HG02759 (cell line): ENCODE data around the gene ZNF117.
"Not testable (repeated sequence)": the region's sequence is repeated elsewhere in the genome, so short reads cannot be mapped to it uniquely, and the experiment has no call there.

Source experiments
- ATAC-seq: cut with Tn5 transposase; IDR thresholded peaks from one replicate; pipeline ENCODE4 v1.9.1; 2021; ENCODE audit warnings: mild to moderate bottlenecking, moderate library complexity; ENCODE audit not compliant: unreplicated experiment

The ZNF117 gene

DNA sequence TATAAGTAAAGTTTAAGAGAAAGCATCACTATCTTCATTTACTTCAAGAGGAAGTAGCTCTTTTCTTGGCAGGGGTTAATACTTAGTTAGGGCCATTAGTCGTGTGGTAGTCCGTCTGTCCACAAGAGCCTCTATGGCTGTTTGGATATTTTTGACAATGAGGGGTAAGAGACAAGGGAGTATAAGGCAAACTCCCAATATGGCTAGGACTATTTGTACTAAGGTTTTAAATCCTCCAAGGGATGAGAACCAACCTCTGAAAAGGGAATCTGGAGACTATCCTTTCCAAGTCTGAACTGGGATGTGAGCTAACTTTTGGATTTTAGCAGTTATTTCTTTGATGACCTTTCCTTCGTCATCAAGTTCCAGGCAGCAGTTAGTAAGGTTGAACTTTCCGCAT lies at the start of gene ZNF117:
TSS of gene ZNF117 (minus strand) at position 101 of the 400 bp plus-strand sequence.
- ATAC-seq, result no peak

DNA sequence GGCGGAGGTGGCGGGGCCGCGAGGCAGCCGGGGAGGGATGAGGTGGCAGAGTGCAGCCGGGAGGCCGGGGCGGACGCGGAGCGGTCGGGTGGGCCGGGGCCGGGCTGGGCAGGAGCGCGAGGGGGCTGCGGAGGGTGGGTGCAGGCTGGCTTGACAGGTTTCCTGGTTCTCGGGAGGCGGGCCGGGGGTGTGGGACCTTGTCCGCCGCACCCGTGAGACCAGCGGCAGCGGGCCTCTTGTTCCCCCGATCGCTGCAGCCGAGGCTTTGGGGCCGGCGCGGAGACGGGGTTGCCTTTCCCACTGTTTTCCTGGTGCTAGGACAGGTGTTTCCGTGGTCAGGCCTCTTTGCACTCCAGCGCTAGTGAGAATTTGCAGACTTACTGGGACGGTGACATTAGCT lies 47.9 kb upstream of the ZNF117 start:
- peak; percentile 25 for ATAC-seq

DNA sequence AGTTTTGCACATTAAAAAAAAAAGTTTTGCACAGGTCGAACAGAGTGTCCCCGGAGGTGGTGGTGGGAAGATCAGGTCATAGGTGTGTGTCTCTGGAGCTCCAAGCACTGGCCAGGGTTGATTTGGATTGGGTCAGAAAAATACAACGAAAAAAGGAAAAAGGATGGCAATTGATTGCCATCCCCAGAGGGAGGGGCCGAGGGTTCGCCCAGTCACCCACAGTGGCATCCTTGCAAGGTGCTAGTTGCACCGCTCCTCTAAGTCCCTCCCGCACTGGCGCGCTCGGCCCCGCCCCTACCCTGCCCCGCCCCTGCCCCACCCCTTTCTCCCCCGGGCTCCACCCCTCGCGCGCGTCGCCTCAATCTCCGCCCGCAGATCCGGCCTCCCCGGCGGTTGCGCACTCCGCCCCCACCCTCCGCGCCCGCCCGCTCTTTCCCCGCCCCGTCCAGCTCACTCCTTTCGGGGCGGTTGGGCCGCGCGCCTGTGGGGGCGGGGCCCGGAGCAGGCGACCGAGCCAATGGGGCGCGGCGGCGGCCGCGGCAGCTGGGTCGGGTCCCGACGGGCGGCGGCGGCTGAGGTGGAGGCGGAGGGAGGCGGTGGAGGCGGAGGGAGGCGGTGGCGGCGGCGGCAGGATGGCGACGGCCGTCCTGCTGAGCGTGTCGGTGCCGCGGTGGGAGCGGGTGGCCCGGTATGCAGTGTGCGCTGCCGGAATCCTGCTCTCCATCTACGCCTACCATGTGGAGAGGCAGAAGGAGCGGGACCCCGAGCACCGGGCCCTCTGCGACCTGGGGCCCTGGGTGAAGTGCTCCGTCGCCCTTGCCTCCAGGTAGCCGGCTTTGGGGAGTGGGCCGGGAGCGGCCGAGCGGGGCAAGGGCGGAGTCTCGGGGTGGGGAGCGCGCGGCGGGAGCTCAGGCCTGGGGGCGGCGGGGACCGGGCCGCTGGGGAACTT lies 47.2 kb upstream of the ZNF117 start:
- peak; percentile 84 for ATAC-seq

DNA sequence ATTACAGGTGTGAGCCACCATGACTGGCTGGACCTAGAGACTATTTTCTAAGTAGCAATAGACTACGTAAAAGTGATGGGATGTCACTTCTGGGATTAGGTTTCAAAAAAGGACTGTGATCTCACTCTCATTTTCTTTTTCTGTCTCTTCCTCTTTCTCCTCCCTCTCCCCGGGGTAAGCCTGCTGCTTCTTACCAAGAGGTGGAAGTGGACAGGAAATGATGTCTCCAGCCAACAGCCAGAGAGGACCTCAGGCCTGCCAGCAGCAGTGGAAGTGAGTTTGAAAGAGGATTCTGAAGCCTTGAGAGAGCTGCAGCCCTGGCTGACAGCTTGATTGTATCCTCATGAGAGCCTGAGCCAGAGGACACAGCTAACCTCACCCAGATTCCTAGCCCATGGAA lies 45.7 kb upstream of the ZNF117 start:
- ATAC-seq, result not testable (repeated sequence)

DNA sequence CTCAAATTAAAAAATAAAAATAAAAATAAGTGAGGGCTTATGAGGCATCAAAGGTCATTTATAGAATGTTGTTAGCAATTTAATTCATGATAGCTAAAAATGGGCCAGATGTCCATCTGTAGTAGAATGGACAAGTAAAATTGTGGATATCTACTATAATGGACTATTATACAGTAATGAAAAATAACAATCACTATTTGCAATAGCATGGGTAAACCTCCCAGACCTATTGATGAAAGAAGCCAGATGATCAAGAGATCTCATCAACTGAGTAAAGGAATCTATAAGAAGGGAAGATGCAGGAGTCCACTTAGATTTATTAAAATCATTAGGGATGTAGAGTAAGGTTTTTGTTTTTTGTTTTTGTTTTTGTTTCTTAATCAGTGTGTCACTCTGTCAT lies 44.6 kb upstream of the ZNF117 start:
- not testable (repeated sequence) for ATAC-seq

DNA sequence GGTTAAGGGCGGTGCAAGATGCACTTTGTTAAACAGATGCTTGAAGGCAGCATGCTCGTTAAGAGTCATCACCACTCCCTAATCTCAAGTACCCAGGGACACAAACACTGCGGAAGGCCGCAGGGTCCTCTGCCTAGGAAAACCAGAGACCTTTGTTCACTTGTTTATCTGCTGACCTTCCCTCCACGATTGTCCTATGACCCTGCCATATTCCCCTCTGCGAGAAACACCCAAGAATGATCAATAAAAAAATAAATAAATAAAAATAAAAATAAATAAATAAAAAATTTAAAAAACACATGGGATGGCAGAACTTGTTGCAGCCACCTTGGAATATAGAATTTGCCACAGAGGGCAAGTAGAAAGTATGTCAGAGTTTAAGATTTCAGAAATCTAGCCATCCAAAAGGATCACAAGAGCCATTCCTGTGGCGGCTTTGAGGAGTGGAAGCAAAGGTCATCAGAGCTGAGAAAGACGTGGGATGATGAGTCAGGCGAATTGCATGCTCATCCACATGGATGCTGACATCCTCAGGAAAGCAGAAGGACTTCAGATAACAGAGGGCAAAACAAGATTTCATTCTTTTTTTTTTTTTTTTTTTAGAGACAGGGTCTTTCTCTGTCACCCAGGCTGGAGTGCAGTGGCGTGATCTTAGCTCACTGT lies 43.4 kb upstream of the ZNF117 start:
- not testable (repeated sequence) for ATAC-seq

DNA sequence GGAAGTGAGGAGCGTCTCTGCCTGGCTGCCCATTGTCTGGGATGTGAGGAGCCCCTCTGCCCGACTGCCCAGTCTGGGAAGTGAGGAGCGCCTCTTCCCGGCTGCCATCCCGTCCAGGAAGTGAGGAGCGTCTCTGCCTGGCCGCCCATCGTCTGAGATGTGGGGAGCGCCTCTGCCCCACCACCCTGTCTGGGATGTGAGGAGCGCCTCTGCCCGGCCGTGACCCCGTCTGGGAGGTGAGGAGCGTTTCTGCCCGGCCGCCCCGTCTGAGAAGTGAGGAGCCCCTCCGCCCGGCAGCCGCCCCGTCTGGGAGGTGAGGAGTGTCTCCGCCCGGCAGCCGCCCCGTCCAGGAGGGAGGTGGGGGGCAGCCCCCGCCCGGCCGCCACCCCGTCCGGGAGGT lies 42.6 kb upstream of the ZNF117 start:
- not testable (repeated sequence) for ATAC-seq

DNA sequence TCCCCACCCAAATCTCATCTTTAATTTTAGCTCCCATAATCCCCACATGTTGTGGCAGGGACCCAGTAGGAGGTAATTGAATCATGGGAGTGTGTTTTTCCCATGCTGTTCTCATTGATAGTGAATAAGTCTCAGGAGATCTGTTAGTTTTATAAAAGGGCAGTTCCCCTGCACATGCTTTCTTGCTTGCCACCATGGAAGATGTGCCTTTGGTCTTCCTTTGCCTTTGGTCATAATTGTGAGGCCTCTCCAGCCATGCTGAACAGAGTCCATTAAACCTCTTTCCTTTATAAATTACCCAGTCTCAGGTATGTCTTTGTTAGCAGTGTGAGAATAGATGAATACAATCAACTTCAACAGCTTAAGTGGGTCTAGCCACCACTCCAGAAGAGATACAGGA lies 34.2 kb upstream of the ZNF117 start:
- ATAC-seq, result not testable (repeated sequence)

DNA sequence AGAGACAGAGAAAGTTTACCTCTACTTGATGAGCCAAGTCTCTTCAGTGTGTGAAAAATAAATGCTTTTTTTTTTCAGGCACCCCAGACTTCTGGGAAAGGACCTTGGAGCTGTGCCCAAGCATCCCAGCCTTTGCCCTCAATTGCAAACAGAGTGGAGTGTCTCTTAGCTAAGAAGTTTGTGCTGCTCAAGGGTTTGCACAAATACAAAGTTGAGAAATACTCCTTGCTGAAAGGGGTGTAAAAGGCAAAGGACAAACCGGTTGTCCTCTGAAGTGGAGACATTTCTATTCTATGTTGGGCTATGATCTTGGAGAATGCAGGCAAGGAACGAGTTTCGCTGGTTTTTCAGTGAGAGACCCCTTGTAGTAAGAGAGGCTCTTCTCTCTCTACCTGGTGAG lies 30.1 kb upstream of the ZNF117 start:
- ATAC-seq, result not testable (repeated sequence)

DNA sequence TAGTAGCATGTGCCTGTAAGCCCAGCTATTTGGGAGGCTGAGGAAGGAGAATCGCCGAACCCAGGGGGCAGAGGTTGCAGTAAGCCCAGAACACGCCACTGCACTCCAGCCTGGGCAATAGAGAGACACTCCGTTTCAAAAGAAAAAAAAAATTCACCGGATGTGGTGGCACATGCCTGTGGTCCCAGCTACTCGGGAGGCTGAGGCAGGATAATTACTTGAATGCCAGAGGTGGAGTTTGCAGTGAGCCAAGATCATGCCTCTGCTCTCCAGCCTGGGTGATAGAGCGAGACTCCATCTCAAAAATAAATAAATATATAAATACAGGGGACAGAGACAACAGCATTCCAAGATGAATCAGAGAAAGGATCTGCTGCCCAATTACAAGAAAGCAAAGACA lies 19.0 kb upstream of the ZNF117 start:
- ATAC-seq, result not testable (repeated sequence)

DNA sequence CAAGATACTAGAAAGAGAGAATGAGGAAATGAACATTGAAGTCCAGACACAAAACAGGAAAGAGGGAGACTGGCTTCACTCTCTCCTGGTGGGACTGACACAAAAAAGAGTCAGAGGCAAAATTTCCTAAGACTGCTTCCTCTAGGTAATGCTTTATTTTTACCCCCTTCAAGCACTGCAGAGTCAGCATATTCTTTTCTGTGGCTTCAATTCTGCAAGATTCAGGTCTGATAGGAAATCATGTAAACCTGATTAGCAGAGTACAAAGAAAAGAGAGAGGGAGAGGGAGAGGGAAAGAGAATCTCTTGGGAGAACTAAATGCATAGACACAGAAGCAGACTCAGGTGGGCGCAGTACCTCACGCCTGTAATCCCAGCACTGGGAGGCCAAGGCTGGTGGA lies 18.6 kb upstream of the ZNF117 start:
- ATAC-seq, result not testable (repeated sequence)

DNA sequence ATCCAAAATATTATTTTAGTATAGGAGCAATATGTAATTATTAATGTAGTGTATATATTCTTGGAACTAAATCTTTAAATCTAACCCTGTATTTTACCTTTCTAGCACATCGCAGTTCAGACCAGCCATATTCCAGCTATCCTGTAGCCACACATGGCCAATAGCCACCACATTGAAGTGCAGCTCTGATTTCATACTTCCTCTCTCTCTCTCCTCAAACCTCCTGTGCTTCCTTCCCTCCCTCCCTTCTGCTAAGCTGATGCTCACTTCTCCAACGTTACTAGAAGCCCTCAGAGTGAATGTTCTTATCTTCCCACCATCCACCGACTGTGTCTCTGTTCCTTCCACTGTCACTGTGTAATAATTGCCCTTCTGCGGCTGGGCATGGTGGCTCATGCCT lies 16.2 kb upstream of the ZNF117 start:
- ATAC-seq, result not testable (repeated sequence)

DNA sequence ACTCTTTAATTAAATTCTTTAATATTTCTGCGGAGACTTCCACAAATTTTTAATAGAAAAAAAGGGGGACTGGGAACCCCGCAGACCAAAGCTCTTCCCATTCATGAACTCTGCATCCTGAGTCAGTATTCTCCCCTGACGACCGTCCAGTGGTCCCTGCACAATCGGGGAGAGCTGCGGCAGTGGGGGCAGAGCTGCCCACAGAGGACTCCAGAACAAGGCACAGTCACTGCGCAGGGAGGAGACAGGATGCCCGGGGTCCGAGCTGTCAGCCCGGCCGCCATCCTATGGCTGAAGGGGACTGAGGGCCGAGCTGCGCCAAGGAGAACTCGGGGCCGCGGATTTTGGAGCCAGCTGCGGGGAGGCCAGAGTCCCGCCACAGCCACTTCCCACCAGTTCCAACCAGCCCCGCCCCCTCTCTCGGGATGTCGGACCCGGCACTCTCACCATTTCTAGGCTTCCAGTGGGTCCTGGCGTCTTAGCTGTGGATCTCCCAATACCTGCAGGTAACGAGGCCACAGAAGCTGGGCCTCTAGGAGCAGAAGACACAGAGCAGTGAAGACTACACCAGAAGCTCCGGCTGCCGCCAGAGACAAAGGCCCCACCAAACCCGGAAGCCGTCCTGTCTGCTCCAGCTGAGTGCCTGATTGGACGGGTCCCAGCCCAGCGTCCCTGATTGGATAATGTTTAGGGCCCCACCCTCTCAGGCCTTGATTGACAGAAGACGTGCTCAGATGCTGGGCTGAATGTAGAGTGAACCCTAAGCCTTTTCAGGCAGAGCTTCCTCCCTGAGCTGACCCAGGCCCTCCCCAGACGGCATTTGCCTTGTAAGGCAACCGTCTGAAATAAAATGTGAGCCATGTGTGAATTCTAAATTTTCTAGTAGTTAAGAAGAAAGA lies 15.5 kb upstream of the ZNF117 start, which contains the start of gene ERV3-1:
TSS of gene ERV3-1 (minus strand) at position 594 of the 899 bp plus-strand sequence. CDS start 13,661 bp downstream, outside the sequence.
- ATAC-seq, result peak; percentile 100

DNA sequence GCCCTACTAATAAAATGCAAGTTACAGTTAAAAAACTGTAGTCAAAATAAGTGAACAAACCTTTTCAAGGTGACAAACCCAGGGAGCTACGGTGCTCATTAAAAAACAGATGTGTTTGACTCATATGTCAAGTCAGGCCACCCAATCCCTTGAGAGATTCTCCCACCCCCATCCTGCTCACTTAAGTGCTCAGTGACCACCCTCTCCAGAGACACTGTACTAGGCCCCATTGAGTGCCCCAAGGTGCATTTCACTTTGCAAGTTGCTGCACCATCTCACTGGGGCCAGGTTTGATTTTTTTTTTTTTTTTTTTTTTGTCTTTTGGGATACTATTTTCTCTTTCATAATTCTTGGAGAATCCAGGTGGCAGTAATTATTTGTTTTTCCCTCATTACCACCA lies 13.7 kb upstream of the ZNF117 start:
- ATAC-seq, result no peak

DNA sequence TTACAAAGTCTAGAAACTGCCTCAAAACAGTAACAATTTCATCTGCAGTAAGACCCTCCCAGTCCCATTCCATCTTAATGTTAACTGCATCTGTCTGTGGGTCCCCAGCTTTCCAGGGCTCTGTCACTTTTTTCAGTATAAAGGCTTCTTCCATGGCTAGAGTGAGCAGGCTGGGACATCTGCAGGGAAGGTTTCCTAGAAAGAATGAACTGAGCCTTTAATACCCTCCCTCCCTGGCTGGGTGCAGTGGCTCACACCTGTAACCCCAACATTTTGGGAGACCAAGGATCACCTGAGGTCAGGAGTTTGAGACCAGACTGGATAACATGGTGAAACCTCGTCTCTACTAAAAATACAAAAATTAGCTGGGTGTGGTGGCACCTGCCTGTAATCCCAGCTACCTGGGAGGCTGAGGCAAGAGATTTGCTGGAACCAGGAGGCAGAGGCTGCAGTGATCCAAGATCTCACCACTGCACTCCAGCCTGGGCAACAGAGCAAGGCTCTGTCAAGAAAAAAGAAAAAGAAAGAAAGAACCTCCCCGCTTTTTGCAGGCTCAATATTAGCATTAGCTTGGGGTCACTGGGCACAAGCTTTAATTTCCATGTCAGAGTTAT lies 12.2 kb upstream of the ZNF117 start:
- no peak for ATAC-seq

DNA sequence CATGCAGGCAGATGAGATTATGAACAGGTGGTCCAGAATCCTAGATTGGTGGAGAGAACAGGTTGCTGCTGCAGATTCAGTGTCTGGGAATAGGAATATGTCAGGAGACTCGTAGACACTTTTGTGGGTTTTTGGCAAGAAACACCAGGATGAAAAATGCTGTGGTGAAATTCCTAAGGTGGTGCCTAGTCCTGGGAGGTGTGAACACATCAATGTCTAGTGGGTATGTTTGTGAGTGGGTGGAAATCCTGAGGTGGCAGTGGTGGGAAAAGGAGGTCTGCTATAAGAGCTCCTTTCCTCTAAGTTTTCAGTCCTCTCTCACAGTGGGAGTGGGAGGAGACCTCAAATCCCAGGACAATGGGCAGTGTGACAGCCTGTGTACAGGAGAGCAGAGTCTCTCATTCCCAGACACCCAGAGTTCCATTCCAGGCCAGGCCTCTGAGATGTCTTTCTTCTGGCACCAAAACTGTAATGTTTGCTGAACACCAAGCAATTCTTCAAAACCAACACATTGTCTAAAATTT lies 10.5 kb upstream of the ZNF117 start:
- ATAC-seq, result no peak

DNA sequence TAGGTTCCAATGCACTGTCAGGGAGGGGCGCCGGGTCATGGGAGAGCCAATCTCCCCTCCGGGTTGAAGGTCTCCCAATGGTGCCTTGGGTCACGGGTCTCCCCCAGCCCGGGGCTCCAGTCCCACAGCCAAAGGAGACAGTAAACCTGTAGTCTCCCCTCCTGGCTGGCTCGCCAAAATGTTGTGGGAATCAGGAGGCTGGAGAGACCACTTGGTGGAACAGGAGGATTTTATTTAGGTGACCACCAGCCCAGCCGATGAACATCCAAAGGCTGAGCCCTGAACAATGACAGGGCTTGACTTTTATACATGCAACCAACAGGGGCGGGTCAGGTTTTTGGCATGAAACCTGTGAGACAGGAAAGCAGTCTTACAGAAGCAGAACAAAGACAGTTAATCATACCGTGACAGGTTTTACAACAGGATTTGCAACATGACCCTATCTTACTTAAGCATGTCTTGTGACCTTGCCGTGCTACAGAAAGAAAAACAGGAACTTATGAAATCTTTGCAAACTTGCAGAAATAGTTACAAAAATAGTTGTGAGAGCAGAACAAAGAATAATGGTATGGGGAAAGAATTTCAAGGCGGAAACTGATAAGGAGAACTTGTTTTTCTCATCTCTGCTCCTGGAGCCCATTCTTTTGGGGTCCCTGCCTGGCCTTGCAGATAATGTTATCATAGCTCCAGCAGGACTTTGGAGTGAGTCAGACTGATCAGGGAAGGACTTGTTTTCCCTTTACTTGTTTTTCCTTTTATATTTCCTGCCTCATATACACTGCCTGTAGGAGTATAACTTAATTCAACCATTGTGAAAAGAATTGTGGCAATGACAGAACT lies 8.5 kb upstream of the ZNF117 start:
- no peak for ATAC-seq

DNA sequence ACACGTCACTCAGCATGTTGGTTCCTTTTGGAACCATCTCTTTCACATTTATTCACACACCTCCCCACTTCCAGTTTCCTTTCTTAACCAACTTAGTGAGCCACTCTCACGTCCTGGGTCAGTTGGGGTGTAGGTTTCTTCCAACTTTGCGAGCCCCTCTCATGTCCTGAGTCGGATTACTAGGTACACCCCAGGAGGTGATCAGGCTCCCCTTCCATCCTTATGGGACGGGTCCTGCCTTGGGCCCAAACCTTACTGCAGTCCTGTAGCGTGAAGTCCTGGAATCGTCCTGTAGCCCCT lies 8.0 kb upstream of the ZNF117 start:
- no peak for ATAC-seq

DNA sequence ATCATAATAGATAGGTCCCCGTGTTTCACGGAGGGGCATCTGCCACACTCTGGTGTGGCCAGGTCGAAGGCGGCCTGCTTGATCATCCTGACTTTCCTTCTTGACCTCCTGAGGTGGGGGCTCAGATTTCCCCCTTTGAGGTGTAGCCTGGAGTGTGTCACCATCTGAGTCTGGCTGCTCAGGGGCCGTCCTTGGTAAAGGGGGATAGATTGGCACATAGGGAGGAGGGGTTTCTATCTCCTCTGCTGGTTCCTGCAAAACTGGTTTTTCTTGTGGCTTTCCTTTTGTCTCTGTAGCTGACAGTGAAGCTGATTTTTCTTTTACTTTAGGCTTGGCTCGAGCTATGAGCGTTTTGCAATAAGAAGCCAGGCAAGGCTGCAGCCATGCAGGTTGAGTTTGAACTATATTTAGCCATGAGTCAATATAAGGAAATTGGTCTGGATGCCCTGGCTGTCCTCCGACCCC lies 7.1 kb upstream of the ZNF117 start:
- no peak for ATAC-seq
